Loucy (cell line): Measurements from ENCODE around the gene DBNL.

Experiments
- CTCF ChIP-seq: fragments of 200-600 bp; sonication (generic); conservative IDR thresholded peaks from 2 replicates; pipeline ENCODE4 v1.5.1; 2014; ENCODE audit warnings: mild to moderate bottlenecking, antibody characterized with exemption, low read length
- EZH2phosphoT487 ChIP-seq: fragments of 200-600 bp; IDR thresholded peaks from 2 replicates; pipeline ENCODE4 v1.6.1; 2018; ENCODE audit warnings: antibody characterized with exemption, mild to moderate bottlenecking, moderate library complexity, borderline replicate concordance

GRCh38 chr7:44057181-44057848 lies 12.8 kb downstream of the DBNL start:
- TF ChIP-seq CTCF (no peak), EZH2phosphoT487 (no peak)
